ENCODE results near the gene APBA2.

The APBA2 gene

GRCh38 chr15:28930476-28931291, 44.9 kb downstream of the APBA2 start:
- Histone ChIP-seq H3K4me1 (0 out of 2 replicates have a peak, but pooled peaks cover 6% of the 10 kb centered on the region), H3K9me3 (no peaks in the 10 kb centered on the region), H3K27me3 (no peaks in the 10 kb centered on the region), H3K4me3 (ENCODE audit: low read depth, low read length) (no peak overlapping the region), H3K36me3 (no peaks in the 10 kb centered on the region)
- DNase-seq = no peak
- TF ChIP-seq, protein P1, sequence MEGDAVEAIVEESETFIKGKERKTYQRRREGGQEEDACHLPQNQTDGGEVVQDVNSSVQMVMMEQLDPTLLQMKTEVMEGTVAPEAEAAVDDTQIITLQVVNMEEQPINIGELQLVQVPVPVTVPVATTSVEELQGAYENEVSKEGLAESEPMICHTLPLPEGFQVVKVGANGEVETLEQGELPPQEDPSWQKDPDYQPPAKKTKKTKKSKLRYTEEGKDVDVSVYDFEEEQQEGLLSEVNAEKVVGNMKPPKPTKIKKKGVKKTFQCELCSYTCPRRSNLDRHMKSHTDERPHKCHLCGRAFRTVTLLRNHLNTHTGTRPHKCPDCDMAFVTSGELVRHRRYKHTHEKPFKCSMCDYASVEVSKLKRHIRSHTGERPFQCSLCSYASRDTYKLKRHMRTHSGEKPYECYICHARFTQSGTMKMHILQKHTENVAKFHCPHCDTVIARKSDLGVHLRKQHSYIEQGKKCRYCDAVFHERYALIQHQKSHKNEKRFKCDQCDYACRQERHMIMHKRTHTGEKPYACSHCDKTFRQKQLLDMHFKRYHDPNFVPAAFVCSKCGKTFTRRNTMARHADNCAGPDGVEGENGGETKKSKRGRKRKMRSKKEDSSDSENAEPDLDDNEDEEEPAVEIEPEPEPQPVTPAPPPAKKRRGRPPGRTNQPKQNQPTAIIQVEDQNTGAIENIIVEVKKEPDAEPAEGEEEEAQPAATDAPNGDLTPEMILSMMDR (IDR thresholded peaks at IDR 0.05; ENCODE audit: low read depth, low read length) = no peak

DNA sequence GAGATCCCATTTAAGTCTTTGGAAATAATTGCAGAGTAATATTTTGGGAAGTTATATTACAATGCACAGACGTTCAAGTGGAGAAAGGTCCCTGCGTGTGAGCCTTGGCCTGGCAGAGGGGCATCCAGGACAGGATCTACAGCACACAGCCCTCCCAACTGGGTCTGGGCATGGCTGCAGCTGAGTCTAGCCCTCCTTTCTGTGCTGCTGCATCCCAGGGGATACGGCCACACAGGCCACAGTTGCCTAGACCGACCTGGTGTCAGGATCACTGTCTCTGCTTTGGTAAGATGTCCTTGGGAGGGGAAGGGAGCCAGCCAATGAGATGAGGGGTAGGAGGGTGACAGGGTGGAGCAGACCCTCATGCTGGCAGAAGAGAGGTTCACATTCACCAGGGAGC, 46.1 kb downstream of the APBA2 start:
- Histone ChIP-seq H3K4me1 (0 out of 2 replicates have a peak, but pooled peaks cover 6% of the 10 kb centered on the region), H3K36me3 (no peaks in the 10 kb centered on the region), H3K4me3 (ENCODE audit: low read depth, low read length) (no peak overlapping the region), H3K9me3 (no peaks in the 10 kb centered on the region), H3K27me3 (no peaks in the 10 kb centered on the region)
- TF ChIP-seq, protein P1 (IDR thresholded peaks at IDR 0.05; ENCODE audit: low read depth, low read length) = no peak
- no peak for DNase-seq

GRCh38 chr15:28932361-28932760, 46.6 kb downstream of the APBA2 start:
- Histone ChIP-seq H3K36me3 (no peaks in the 10 kb centered on the region), H3K4me1 (0 out of 2 replicates have a peak, but pooled peaks cover 6% of the 10 kb centered on the region), H3K27me3 (no peaks in the 10 kb centered on the region), H3K9me3 (no peaks in the 10 kb centered on the region), H3K4me3 (ENCODE audit: low read depth, low read length) (no peak overlapping the region)
- no peak for DNase-seq
- TF ChIP-seq, protein P1 (IDR thresholded peaks at IDR 0.05; ENCODE audit: low read depth, low read length) = no peak

GRCh38 chr15:28933710-28934445, 48.1 kb downstream of the APBA2 start:
- no peak overlapping the region for H3K4me3 ChIP-seq (ENCODE audit: low read depth, low read length)
- no peaks in the 10 kb centered on the region for H3K27me3 ChIP-seq
- H3K36me3 ChIP-seq = no peaks in the 10 kb centered on the region
- no peak for DNase-seq
- H3K9me3 ChIP-seq = no peaks in the 10 kb centered on the region
- 0 out of 2 replicates have a peak, but pooled peaks cover 6% of the 10 kb centered on the region for H3K4me1 ChIP-seq
- TF ChIP-seq, protein P1 (IDR thresholded peaks at IDR 0.05; ENCODE audit: low read depth, low read length) = no peak

DNA sequence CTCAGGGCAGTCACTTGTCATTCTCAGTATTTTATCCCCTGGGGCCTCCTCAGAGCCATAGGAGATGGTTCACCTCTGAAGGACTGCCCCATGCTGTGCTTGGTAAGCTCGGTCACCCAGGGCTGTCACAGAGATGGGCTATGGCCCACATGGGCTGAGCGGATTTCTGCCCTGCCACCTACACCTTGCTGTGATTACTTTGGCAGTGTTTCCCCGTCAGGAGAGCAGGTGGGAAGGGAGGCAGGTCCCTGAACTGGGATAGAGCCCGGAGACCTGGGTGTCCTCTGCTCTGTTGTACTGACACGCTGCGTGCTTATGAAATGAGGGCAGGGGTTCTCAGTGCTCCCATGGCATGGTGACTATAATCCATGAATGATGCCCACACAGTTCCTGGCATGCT, 48.9 kb downstream of the APBA2 start:
- H3K27me3 ChIP-seq = no peaks in the 10 kb centered on the region
- no peak for DNase-seq
- H3K4me3 ChIP-seq (ENCODE audit: low read depth, low read length) = no peak overlapping the region
- TF ChIP-seq, protein P1 (IDR thresholded peaks at IDR 0.05; ENCODE audit: low read depth, low read length) = no peak
- H3K36me3 ChIP-seq = no peaks in the 10 kb centered on the region
- no peaks in the 10 kb centered on the region for H3K9me3 ChIP-seq
- 0 out of 2 replicates have a peak, but pooled peaks cover 6% of the 10 kb centered on the region for H3K4me1 ChIP-seq

Data from BE2C (cell line).